GM23338 (cell line): ENCODE measurements around the gene WNT5A. TPM values are rescaled to one million over a fixed set of nuclear protein-coding genes. Genes with fewer than 3 reads are reported as not detected.

Experiments used
- ATAC-seq: fragments of 200-7000 bp; cut with Tn5 transposase; 3 replicates; pipeline ENCODE4 v1.9.1; 2020
- DNase-seq: peaks from one replicate; pipeline ENCODE4 v3.0.0-alpha.2; 2015; ENCODE audit warnings: low spot score
- H2AFZ ChIP-seq: fragments of 200-600 bp; sonication (generic); 2 replicates; pipeline ENCODE4 v1.8.0; 2016; ENCODE audit warnings: antibody characterized with exemption, mild to moderate bottlenecking, moderate library complexity
- H3F3A ChIP-seq: fragments of 200-600 bp; sonication (generic); replicated peaks from 2 replicates; pipeline ENCODE4 v1.8.0; 2017; ENCODE audit warnings: antibody characterized with exemption, mixed run types, low read depth
- H3K27ac ChIP-seq: fragments of 200-600 bp; sonication (generic); 2 replicates; pipeline ENCODE4 v1.6.1; 2016; ENCODE audit warnings: low read depth
- H3K27me3 ChIP-seq: fragments of 200-600 bp; sonication (generic); 2 replicates; pipeline ENCODE4 v1.8.0; 2016; ENCODE audit warnings: mild to moderate bottlenecking, mixed run types, moderate library complexity; ENCODE audit not compliant: insufficient read depth
- H3K36me3 ChIP-seq: fragments of 200-600 bp; sonication (generic); 2 replicates; pipeline ENCODE4 v1.8.0; 2016; ENCODE audit warnings: mild to moderate bottlenecking; ENCODE audit not compliant: insufficient read depth
- H3K4me1 ChIP-seq: fragments of 200-600 bp; sonication (generic); 2 replicates; pipeline ENCODE4 v1.8.0; 2016; ENCODE audit warnings: mild to moderate bottlenecking, moderate library complexity; ENCODE audit not compliant: insufficient read depth
- H3K4me2 ChIP-seq: fragments of 200-600 bp; sonication (generic); 2 replicates; pipeline ENCODE4 v1.7.1; 2017; ENCODE audit warnings: mixed run types
- H3K4me3 ChIP-seq: fragments of 200-600 bp; sonication (generic); 2 replicates; pipeline ENCODE4 v1.6.1; 2016; ENCODE audit warnings: mixed run types
- H3K79me2 ChIP-seq: fragments of 200-600 bp; sonication (generic); replicated peaks from 2 replicates; pipeline ENCODE4 v1.8.0; 2017; ENCODE audit warnings: mild to moderate bottlenecking; ENCODE audit not compliant: insufficient read depth
- H3K9me2 ChIP-seq: fragments of 200-600 bp; sonication (generic); 2 replicates; pipeline ENCODE4 v1.8.0; 2017; ENCODE audit not compliant: insufficient read depth
- H4K20me1 ChIP-seq: fragments of 200-600 bp; sonication (generic); replicated peaks from 2 replicates; pipeline ENCODE4 v1.8.0; 2017; ENCODE audit warnings: mild to moderate bottlenecking; ENCODE audit not compliant: insufficient read depth
- H3K27ac Mint-ChIP-seq: 2 replicates; pipeline ENCODE4 v1.8.0; 2020; ENCODE audit warnings: inconsistent platforms, mild to moderate bottlenecking, moderate library complexity, mixed read lengths
- H3K27me3 Mint-ChIP-seq: 3 replicates; pipeline ENCODE4 v1.8.0; 2022; ENCODE audit warnings: low read depth, mild to moderate bottlenecking, moderate library complexity, mixed read lengths, inconsistent platforms; ENCODE audit not compliant: insufficient read depth, poor library complexity
- H3K36me3 Mint-ChIP-seq: 3 replicates; pipeline ENCODE4 v1.8.0; 2021; ENCODE audit warnings: low read depth, mild to moderate bottlenecking, inconsistent platforms, moderate library complexity, mixed read lengths
- H3K4me1 Mint-ChIP-seq: 3 replicates; pipeline ENCODE4 v1.8.0; 2020; ENCODE audit warnings: mild to moderate bottlenecking, inconsistent platforms, mixed read lengths
- H3K4me3 Mint-ChIP-seq: 3 replicates; pipeline ENCODE4 v1.8.0; 2021; ENCODE audit warnings: moderate library complexity, mild to moderate bottlenecking, inconsistent platforms, mixed read lengths
- H3K9me3 Mint-ChIP-seq: 3 replicates; pipeline ENCODE4 v1.8.0; 2020; ENCODE audit warnings: moderate library complexity, mild to moderate bottlenecking, inconsistent platforms, mixed read lengths
- CREB1 ChIP-seq: fragments of 250-450 bp; sonication (Bioruptor Pico); IDR thresholded peaks from 2 replicates; pipeline ENCODE4 v1.5.0; 2020; ENCODE audit warnings: low read depth, mild to moderate bottlenecking, moderate library complexity
- EZH2 ChIP-seq: fragments of 200-600 bp; sonication (generic); IDR thresholded peaks from one replicate; pipeline ENCODE4 v1.8.0; 2017; ENCODE audit warnings: antibody characterized with exemption, mild to moderate bottlenecking, low read depth; ENCODE audit not compliant: unreplicated experiment
- EZH2phosphoT487 ChIP-seq: fragments of 200-600 bp; sonication (generic); IDR thresholded peaks from one replicate; pipeline ENCODE4 v1.8.1; 2018; ENCODE audit warnings: antibody characterized with exemption; ENCODE audit not compliant: unreplicated experiment
- JUNB ChIP-seq: IDR thresholded peaks from one replicate; pipeline ENCODE4 v1.6.1; 2016; ENCODE audit warnings: antibody characterized with exemption; ENCODE audit not compliant: unreplicated experiment
- NANOG ChIP-seq: IDR thresholded peaks from 2 replicates; pipeline ENCODE4 v1.6.1; 2016; ENCODE audit warnings: antibody characterized with exemption, borderline replicate concordance
- POLR2AphosphoS5 ChIP-seq: IDR thresholded peaks from 2 replicates; pipeline ENCODE4 v1.6.1; 2016; ENCODE audit warnings: antibody characterized with exemption, low read depth
- STAT1 ChIP-seq: IDR thresholded peaks from one replicate; pipeline ENCODE4 v1.6.1; 2016; ENCODE audit warnings: antibody characterized with exemption; ENCODE audit not compliant: unreplicated experiment
- ZNF114 ChIP-seq: fragments of 250-450 bp; sonication (Bioruptor Pico); IDR thresholded peaks from 2 replicates; pipeline ENCODE4 v1.5.0; 2020; ENCODE audit warnings: mild to moderate bottlenecking, moderate library complexity
- ZNF331 ChIP-seq: fragments of 250-450 bp; sonication (Bioruptor Pico); IDR thresholded peaks from 2 replicates; pipeline ENCODE4 v1.5.0; 2020; ENCODE audit warnings: low read depth, mild to moderate bottlenecking, moderate library complexity
- polyA plus RNA-seq: library from polyadenylated mRNA; unstranded; fragments of >200 nt; fragmentation: Nextera tagmentation; extraction: Ambion mirVana; gene quantifications from 2 replicates; pipeline ENCODE4 v1.2.1, GENCODE V29; 2016
- total RNA-seq: library from RNA; depleted of rRNA; stranded (reverse); fragments of >200 nt; shearing (Covaris generic); gene quantifications from 2 replicates; pipeline ENCODE4 v1.2.3, GENCODE V29; 2014
- TF ChIP-seq, protein P1 (sequence below), 2 experiments: fragments of 200-600 bp in 1 of 2; sonication (generic) in 1 of 2; conservative IDR thresholded peaks; 2 replicates each; pipeline versions ENCODE4 v1.5.1 to v1.6.1; 2016 to 2017; ENCODE audit warnings: antibody characterized with exemption in 2 of 2, low read depth in 2 of 2, mild to moderate bottlenecking in 2 of 2, moderate library complexity in 1 of 2
- TF ChIP-seq, protein P2 (sequence below): IDR thresholded peaks from one replicate; pipeline ENCODE4 v1.6.1; 2018; ENCODE audit warnings: antibody characterized with exemption; ENCODE audit not compliant: unreplicated experiment
- TF ChIP-seq, protein P3 (sequence below): IDR thresholded peaks from 2 replicates; pipeline ENCODE4 v1.6.1; 2016; ENCODE audit warnings: antibody characterized with exemption
- TF ChIP-seq, protein P4 (sequence below): fragments of 250-450 bp; sonication (Bioruptor Pico); IDR thresholded peaks from 2 replicates; pipeline ENCODE4 v1.5.0; 2020; ENCODE audit warnings: mild to moderate bottlenecking, moderate library complexity

WNT5A gene
- total and polyA plus RNA-seq, 2 experiments from 2014 or later, result 0.53 to 4.0 TPM

DNA sequence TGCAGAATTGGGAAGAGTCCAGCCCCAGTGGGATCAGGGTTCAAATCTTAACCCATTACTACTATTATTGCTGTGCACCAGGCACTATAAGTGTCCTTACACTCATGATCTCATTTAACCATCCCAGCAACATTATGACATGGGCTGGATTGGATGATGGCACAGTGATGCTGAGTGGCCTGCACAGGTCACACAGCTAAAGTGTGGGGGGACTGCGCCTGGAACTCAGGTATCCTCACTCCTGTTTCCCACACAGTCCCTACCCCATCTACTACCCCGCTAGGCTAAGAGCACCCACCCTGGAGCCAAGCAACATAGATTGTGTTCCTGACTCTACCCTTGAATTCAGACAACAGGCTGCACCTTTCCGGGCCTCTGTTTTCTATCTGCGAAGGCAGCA lies 16.0 kb downstream of the WNT5A start:
- no peaks in the 10 kb centered on the region for H4K20me1 ChIP-seq
- no peaks in the 10 kb centered on the region for H3K9me2 ChIP-seq
- H3F3A ChIP-seq, result no peaks in the 10 kb centered on the region
- H3K36me3 ChIP-seq, result no peaks in the 10 kb centered on the region
- H3K9me3 Mint-ChIP-seq, result no peaks in the 10 kb centered on the region; the same call in 2 of the 3 replicates
- no peak for TF ChIP-seq STAT1
- TF ChIP-seq NANOG, result no peak
- TF ChIP-seq, protein P1, sequence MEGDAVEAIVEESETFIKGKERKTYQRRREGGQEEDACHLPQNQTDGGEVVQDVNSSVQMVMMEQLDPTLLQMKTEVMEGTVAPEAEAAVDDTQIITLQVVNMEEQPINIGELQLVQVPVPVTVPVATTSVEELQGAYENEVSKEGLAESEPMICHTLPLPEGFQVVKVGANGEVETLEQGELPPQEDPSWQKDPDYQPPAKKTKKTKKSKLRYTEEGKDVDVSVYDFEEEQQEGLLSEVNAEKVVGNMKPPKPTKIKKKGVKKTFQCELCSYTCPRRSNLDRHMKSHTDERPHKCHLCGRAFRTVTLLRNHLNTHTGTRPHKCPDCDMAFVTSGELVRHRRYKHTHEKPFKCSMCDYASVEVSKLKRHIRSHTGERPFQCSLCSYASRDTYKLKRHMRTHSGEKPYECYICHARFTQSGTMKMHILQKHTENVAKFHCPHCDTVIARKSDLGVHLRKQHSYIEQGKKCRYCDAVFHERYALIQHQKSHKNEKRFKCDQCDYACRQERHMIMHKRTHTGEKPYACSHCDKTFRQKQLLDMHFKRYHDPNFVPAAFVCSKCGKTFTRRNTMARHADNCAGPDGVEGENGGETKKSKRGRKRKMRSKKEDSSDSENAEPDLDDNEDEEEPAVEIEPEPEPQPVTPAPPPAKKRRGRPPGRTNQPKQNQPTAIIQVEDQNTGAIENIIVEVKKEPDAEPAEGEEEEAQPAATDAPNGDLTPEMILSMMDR (conservative IDR thresholded peaks at IDR 0.05; ENCODE audit: low read depth in 2 of 2), result no peak
- TF ChIP-seq JUNB, result no peak
- TF ChIP-seq POLR2AphosphoS5, result no peak
- no peak for TF ChIP-seq ZNF331 (CRISPR knock-in tag)
- no peak for TF ChIP-seq EZH2phosphoT487
- TF ChIP-seq, protein P2, sequence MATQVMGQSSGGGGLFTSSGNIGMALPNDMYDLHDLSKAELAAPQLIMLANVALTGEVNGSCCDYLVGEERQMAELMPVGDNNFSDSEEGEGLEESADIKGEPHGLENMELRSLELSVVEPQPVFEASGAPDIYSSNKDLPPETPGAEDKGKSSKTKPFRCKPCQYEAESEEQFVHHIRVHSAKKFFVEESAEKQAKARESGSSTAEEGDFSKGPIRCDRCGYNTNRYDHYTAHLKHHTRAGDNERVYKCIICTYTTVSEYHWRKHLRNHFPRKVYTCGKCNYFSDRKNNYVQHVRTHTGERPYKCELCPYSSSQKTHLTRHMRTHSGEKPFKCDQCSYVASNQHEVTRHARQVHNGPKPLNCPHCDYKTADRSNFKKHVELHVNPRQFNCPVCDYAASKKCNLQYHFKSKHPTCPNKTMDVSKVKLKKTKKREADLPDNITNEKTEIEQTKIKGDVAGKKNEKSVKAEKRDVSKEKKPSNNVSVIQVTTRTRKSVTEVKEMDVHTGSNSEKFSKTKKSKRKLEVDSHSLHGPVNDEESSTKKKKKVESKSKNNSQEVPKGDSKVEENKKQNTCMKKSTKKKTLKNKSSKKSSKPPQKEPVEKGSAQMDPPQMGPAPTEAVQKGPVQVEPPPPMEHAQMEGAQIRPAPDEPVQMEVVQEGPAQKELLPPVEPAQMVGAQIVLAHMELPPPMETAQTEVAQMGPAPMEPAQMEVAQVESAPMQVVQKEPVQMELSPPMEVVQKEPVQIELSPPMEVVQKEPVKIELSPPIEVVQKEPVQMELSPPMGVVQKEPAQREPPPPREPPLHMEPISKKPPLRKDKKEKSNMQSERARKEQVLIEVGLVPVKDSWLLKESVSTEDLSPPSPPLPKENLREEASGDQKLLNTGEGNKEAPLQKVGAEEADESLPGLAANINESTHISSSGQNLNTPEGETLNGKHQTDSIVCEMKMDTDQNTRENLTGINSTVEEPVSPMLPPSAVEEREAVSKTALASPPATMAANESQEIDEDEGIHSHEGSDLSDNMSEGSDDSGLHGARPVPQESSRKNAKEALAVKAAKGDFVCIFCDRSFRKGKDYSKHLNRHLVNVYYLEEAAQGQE, result no peak
- no peak for TF ChIP-seq CREB1 (CRISPR knock-in tag)
- no peak for TF ChIP-seq ZNF114 (CRISPR knock-in tag)
- TF ChIP-seq, protein P3, sequence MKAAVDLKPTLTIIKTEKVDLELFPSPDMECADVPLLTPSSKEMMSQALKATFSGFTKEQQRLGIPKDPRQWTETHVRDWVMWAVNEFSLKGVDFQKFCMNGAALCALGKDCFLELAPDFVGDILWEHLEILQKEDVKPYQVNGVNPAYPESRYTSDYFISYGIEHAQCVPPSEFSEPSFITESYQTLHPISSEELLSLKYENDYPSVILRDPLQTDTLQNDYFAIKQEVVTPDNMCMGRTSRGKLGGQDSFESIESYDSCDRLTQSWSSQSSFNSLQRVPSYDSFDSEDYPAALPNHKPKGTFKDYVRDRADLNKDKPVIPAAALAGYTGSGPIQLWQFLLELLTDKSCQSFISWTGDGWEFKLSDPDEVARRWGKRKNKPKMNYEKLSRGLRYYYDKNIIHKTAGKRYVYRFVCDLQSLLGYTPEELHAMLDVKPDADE, result no peak
- TF ChIP-seq, protein P4, sequence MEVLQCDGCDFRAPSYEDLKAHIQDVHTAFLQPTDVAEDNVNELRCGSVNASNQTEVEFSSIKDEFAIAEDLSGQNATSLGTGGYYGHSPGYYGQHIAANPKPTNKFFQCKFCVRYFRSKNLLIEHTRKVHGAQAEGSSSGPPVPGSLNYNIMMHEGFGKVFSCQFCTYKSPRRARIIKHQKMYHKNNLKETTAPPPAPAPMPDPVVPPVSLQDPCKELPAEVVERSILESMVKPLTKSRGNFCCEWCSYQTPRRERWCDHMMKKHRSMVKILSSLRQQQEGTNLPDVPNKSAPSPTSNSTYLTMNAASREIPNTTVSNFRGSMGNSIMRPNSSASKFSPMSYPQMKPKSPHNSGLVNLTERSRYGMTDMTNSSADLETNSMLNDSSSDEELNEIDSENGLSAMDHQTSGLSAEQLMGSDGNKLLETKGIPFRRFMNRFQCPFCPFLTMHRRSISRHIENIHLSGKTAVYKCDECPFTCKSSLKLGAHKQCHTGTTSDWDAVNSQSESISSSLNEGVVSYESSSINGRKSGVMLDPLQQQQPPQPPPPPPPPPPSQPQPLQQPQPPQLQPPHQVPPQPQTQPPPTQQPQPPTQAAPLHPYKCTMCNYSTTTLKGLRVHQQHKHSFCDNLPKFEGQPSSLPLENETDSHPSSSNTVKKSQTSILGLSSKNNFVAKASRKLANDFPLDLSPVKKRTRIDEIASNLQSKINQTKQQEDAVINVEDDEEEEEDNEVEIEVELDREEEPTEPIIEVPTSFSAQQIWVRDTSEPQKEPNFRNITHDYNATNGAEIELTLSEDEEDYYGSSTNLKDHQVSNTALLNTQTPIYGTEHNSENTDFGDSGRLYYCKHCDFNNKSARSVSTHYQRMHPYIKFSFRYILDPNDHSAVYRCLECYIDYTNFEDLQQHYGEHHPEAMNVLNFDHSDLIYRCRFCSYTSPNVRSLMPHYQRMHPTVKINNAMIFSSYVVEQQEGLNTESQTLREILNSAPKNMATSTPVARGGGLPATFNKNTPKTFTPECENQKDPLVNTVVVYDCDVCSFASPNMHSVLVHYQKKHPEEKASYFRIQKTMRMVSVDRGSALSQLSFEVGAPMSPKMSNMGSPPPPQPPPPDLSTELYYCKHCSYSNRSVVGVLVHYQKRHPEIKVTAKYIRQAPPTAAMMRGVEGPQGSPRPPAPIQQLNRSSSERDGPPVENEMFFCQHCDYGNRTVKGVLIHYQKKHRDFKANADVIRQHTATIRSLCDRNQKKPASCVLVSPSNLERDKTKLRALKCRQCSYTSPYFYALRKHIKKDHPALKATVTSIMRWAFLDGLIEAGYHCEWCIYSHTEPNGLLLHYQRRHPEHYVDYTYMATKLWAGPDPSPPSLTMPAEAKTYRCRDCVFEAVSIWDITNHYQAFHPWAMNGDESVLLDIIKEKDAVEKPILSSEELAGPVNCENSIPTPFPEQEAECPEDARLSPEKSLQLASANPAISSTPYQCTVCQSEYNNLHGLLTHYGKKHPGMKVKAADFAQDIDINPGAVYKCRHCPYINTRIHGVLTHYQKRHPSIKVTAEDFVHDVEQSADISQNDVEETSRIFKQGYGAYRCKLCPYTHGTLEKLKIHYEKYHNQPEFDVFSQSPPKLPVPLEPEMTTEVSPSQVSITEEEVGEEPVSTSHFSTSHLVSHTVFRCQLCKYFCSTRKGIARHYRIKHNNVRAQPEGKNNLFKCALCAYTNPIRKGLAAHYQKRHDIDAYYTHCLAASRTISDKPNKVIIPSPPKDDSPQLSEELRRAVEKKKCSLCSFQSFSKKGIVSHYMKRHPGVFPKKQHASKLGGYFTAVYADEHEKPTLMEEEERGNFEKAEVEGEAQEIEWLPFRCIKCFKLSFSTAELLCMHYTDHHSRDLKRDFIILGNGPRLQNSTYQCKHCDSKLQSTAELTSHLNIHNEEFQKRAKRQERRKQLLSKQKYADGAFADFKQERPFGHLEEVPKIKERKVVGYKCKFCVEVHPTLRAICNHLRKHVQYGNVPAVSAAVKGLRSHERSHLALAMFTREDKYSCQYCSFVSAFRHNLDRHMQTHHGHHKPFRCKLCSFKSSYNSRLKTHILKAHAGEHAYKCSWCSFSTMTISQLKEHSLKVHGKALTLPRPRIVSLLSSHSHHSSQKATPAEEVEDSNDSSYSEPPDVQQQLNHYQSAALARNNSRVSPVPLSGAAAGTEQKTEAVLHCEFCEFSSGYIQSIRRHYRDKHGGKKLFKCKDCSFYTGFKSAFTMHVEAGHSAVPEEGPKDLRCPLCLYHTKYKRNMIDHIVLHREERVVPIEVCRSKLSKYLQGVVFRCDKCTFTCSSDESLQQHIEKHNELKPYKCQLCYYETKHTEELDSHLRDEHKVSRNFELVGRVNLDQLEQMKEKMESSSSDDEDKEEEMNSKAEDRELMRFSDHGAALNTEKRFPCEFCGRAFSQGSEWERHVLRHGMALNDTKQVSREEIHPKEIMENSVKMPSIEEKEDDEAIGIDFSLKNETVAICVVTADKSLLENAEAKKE, result no peak
- TF ChIP-seq EZH2, result no peak
- no peak overlapping the region for H2AFZ ChIP-seq
- H3K27ac Mint-ChIP-seq, result no peak overlapping the region
- H3K36me3 Mint-ChIP-seq, result no peaks in the 10 kb centered on the region
- H3K4me1 Mint-ChIP-seq, result peaks cover 17% of the 10 kb centered on the region
- peaks cover 19% of the 10 kb centered on the region for H3K4me1 ChIP-seq
- peaks cover 42% of the 10 kb centered on the region for H3K27me3 ChIP-seq
- DNase-seq, result no peak
- H3K4me2 ChIP-seq, result no peak overlapping the region
- H3K27me3 Mint-ChIP-seq, result peaks cover 28% of the 10 kb centered on the region
- ATAC-seq, result no peak
- no peaks in the 10 kb centered on the region for H3K79me2 ChIP-seq
- no peak overlapping the region for H3K4me3 ChIP-seq
- H3K4me3 Mint-ChIP-seq, result no peak overlapping the region
- H3K27ac ChIP-seq, result no peak overlapping the region
